SK-MEL-5 (cell line): Measurements from ENCODE around the gene RADIL. TPM values are rescaled to one million over a fixed set of nuclear protein-coding genes. Genes with fewer than 3 reads are reported as not detected.

Experiments used
- DNase-seq: peaks from one replicate; pipeline ENCODE4 v3.0.0-alpha.2; 2016; ENCODE audit warnings: low read depth, low spot score
- in situ Hi-C: cut with HindIII; loops from 2 replicates; pipeline ENCODE4 v1.10.0; 2016; ENCODE audit warnings: low sequenced_read_pairs, high pct_unique_total_duplicates, low pct_unique_long_range_greater_than_20kb
- small RNA-seq, 2 experiments: library from RNA; depleted of rRNA; stranded (forward); fragments of <200 nt; gene quantifications; one replicate each; pipeline ENCODE3, GENCODE V24; 2014
- total RNA-seq: library from RNA; depleted of rRNA; stranded (reverse); fragments of >200 nt; shearing (Covaris generic); gene quantifications from 2 replicates; pipeline ENCODE4 v1.2.3, GENCODE V29; 2014; rRNA removed

The RADIL gene
- total RNA-seq, 1 experiment from 2014 or later, result 24.3 TPM

DNA sequence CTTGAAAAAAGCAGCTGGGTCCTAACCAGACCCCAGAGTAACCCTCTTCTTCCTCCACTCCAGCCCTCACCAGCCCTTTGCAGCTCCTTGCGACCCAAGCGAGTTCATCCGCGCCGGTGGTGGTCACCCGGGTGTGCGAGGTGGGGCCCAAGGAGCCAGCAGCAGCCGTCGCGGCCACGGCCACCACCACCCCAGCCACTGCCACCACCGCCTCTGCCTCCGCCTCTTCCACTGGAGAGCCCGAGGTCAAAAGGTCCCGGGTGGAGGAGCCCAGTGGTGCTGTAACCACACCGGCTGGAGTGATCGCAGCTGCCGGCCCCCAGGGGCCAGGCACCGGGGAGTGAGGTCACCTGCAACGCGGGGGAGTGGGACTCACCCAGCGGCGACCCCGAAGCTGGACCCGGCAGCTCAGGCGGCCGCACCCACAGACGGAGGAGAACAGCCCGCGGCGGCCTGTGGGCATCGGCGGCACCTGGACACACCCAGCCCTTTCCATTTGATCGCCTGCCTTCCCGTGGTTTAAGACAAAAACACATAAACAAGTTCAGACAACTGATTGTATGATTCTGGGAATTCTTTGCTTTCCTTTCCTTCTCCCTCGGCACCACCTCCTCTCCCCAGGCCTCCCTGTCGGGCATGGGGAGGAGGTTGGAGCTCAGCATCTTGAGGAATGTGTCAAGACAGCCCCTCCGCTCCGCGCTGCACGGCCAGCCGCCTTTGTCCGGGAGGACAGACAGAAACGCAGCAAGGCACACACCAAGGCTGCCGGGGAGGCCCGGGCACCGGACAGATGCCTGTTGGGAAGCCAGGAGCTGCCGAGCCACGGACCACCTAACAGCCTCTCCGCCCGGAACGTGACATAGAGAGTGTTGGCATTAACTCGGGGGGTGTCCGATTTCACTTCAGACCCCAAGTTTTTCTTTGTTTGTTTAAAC lies 121.1 kb downstream of the RADIL start:
- in situ Hi-C loops, result no loop called here

DNA sequence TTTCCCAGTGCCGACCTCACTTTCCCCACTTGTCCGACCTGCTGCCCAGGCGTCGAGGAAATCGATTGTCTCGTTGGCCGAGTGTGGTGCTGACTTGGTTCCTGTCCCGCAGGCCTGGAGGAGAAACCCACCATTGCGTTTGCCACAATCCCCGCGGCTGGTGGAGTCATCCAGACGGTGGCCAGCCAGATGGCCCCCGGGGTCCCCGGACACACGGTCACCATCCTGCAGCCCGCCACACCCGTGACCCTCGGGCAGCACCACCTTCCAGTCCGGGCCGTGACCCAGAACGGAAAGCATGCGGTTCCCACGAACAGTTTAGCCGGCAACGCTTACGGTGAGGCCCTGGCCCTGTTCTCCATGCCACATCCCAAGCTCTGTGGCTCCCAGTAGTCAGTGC lies 122.6 kb downstream of the RADIL start:
- in situ Hi-C loops, result no loop called here
- DNase-seq, result no peak

More for the DNA sequence above, 121.1 kb downstream of the RADIL start:
- no peak for DNase-seq

DNA sequence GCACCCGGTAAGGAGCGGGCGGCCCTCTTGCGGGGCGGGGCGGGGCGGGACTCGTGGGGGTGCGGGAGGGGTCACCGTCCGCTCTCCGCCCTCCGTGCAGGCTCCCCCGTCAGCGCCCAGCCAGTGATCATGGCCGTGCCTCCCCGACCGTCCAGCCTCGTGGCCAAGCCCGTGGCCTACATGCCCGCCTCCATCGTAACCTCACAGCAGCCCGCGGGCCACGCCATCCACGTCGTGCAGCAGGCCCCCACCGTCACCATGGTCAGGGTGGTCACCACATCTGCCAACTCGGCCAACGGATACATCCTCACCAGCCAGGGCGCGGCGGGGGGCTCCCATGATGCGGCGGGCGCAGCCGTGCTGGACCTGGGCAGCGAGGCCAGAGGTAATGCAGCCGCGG lies 124.3 kb downstream of the RADIL start:
- DNase-seq, result no peak
- in situ Hi-C loops, result no loop called here

DNA sequence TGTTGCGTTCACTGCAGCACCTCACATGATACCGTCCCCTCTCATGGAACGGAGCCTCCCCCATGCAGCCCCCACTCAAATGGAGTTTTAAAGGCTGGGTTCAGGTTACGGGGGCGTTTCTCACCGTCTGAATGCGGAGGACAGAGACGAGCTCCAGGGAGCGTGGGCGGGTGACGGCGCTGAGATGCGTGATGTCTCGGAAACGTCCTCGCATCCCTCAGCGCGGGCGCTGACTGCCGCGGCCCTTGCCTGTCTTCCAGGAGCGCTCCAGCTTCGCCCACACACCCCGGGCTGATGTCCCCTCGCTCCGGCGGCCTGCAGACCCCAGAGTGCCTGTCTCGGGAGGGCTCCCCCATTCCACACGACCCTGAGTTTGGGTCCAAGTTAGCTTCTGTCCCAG lies 124.7 kb downstream of the RADIL start:
- in situ Hi-C loops, result no loop called here
- DNase-seq, result no peak

DNA sequence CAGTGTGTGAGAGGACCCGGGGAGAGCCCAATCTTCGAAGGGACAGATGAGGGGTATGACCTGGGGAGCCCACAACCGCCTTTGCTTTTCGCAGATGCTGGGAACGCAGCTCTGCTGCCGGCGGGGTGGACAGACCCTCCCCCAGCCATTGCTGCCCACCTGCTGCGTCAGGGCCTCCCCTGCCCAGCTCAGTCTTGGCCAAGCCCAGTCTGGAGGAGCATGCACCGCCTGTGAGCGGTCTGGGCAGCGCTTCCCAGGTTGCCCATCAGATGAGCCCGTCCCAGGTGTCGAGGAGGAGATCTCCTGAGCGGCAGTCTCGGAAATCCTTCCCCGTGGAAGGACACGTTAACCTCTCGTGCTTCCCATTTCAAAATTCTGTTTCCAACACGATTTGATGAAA lies 125.4 kb downstream of the RADIL start:
- in situ Hi-C loops, result no loop called here
- DNase-seq, result no peak

DNA sequence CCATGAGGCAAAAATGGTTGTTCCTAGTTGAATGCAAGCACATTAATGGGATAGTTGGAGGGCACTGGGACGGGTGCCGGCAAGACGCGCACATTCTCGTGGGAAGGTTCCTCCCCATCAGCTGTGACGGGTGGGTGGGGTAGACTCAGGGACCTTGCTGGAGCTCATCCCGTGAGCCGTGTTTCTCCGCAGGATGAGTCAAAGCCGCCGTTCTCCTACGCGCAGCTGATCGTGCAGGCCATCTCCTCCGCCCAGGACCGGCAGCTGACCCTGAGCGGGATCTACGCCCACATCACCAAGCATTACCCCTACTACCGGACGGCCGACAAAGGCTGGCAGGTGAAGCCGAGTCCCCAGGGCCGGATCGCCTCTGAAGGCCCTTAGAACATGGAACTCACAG lies 128.5 kb downstream of the RADIL start:
- no peak for DNase-seq
- in situ Hi-C loops, result no loop called here

DNA sequence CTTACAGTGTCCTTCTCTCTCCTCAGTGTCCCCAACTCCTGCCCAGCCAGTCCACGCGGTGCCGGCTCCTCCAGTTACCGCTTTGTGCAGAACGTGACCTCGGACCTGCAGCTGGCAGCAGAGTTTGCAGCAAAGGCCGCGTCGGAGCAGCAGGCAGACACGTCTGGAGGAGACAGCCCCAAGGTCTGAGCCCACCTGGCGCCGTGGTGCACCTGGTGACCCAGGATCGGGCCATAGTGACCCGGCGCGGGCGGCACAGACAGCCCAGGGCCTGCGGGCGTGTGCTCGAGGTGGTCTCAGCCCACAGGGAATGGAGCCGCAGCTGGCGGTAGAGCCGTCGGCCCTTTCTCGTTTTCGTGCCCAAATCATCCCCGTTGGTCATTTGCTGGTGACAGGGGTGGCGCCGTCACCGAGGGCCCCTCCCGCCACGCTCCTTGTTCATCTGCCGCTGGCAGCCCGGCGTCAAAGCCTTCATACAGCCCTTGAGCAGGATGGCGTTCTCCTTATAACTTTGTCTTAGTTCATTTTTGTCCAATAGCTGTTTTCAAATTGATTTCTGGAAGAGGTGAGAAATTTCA lies 129.0 kb downstream of the RADIL start:
- DNase-seq, result no peak
- in situ Hi-C loops, result no loop called here

DNA sequence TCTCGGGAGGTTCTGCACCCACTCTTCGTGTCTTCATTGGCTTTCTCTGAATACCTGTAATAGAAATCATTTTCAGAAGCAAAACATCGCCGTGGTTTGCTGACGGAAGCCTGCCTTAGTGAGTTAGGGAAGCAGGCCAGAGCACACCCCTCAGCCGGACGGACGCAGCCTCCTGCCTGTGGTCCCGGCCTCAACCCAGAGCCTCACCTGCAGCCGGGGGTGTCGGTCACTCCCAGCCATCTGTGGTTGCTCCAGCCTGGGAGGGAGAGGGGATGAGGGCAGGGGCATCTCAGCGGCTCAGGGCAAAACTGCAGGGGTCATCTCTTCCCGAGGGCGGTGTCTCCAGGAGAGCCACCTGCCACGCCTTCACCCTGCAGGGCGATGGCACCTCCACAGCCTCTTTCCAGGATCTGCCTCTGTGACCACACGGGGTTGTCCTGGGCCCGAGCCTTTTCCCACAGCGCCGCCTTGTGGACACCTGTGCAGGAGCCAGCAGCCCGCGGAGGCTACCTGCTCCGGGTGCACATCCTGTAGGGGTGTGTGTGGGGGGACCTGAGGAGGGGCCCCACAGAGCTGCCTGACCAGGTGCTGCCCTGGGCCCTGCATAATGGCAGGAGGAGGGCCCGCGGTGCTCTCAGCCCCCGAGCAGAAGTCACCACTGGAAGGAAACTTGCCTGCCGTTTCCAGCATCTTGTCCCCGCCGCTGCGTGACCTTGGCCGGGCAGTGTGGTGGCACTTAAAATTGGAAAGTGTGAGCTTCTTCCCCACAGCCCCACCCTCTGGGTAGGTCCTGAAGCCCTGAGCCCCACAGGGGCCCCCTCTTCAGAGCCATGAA lies 129.7 kb downstream of the RADIL start:
- DNase-seq, result peak; percentile 76
- in situ Hi-C loops, result no loop called here

DNA sequence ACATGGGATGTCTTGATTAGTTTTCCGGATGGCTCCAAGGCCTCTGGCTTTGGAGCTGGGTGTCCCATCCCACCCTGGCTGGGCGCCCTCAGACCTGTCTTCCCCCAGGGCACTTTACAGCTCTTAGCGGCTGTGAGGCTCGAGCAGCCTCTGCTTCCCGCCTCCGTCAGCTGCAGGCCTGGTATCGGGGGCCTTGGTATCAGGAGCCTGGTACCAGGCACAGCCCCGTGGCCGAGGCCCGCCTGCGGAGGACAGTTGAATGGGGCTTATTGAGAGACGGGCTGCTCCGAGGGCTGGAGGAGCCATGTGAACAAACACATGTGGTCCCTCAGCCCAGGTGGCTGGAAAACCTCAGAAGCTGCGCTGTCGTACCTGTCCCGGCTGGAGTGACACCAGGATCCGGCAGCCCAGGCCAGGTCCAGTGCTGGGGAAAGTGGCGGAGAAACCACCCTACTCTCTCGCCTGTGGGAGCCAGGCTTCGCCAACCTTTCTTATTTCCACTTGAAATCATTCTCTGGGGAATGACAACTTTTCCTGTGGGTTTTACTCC lies 132.0 kb downstream of the RADIL start:
- in situ Hi-C loops, result no loop called here
- DNase-seq, result no peak

DNA sequence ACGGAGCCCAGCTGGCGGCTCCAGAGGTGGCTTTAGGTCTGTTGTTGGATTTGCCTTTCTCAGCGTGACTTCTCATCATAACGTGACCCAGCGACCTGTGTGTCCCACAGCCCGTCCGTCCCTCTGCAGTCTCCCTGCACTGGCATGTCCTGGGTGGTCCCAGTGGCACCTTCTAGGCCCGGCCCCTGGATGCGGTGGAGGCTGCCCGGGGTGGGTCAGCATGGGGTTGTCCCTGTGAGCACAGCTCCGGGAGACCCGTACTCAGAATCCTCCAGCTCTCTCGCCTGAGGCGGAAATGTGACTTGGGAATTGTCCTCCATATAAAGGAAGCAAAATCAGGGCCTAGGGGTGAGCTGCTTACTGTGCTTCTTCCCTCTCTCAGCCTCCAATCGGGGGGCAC lies 133.7 kb downstream of the RADIL start:
- no peak for DNase-seq
- in situ Hi-C loops, result no loop called here

DNA sequence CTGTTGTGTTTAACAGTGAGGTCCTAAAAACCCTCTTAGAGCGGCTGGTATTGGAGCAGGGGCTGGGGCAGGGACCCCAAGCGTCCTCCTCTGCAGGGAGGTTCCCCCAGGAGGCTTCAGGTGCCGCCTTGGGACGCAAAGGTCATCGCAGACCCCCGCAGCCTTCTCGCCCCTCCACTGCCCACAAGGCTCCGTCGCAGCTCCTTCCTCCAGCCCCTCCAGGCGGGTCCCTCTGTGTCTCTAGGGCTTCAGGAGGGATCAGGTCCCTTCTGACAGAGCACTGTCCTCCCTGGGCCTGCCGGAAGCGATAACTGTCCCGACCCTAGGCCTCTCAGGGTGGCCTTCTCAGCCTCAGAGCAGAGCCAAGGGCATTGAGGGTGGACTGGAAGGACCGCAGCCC lies 134.2 kb downstream of the RADIL start:
- in situ Hi-C loops, result no loop called here
- DNase-seq, result no peak

Small RNA genes within 50 kb of the gene (small RNA-seq; reads per million reads assigned to genes)
- gene MIR4656, result 0 reads per million in 2 experiments
- gene RF00019, result 0 reads per million in 2 experiments

Other genes with a start within 250 kb of the RADIL start
- gene FOXK1, start 201.4 kb downstream of the RADIL start, total RNA-seq, result 14.5 and 16.3 TPM in 2 replicates
- 80.4 and 85.1 TPM in 2 replicates for gene AP5Z1, start 108.1 kb downstream of the RADIL start, total RNA-seq
- 0.03 TPM in 1 of 2 replicates, not detected in the other for gene PAPOLB, start 21.7 kb downstream of the RADIL start, total RNA-seq
- gene MMD2, start 75.5 kb upstream of the RADIL start, total RNA-seq, result not detected in 2 replicates
- gene RBAK, start 162.1 kb upstream of the RADIL start, total RNA-seq, result 14.3 and 15.4 TPM in 2 replicates